Mononuclear cell (primary cell): ENCODE results near the gene TAOK3. TPM values are rescaled to one million over a fixed set of nuclear protein-coding genes. Genes with fewer than 3 reads are reported as not detected.
"Not testable (repeated sequence)": the region's sequence is repeated elsewhere in the genome, so short reads cannot be mapped to it uniquely, and the experiment has no call there.

Experiments
- H3K27me3 ChIP-seq: 2 replicates; pipeline ENCODE4 v1.6.0; 2011; ENCODE audit warnings: low read length, control low read depth; ENCODE audit not compliant: insufficient read depth
- H3K4me1 ChIP-seq: 2 replicates; pipeline ENCODE4 v1.5.1; 2011; ENCODE audit warnings: mild to moderate bottlenecking, low read length, control low read depth; ENCODE audit not compliant: insufficient read depth
- H3K4me3 ChIP-seq: 2 replicates; pipeline ENCODE4 v1.5.1; 2011; ENCODE audit warnings: mild to moderate bottlenecking, low read length, moderate library complexity
- H3K9me3 ChIP-seq: 2 replicates; pipeline ENCODE4 v1.5.1; 2011; ENCODE audit warnings: low read depth, mild to moderate bottlenecking, control low read depth, low read length
- total RNA-seq: library from RNA; depleted of rRNA; stranded (reverse); fragments of >200 nt; gene quantifications from one replicate; pipeline ENCODE4 v1.2.3, GENCODE V29; 2012

Gene TAOK3
- total RNA-seq: 58.6 TPM

DNA sequence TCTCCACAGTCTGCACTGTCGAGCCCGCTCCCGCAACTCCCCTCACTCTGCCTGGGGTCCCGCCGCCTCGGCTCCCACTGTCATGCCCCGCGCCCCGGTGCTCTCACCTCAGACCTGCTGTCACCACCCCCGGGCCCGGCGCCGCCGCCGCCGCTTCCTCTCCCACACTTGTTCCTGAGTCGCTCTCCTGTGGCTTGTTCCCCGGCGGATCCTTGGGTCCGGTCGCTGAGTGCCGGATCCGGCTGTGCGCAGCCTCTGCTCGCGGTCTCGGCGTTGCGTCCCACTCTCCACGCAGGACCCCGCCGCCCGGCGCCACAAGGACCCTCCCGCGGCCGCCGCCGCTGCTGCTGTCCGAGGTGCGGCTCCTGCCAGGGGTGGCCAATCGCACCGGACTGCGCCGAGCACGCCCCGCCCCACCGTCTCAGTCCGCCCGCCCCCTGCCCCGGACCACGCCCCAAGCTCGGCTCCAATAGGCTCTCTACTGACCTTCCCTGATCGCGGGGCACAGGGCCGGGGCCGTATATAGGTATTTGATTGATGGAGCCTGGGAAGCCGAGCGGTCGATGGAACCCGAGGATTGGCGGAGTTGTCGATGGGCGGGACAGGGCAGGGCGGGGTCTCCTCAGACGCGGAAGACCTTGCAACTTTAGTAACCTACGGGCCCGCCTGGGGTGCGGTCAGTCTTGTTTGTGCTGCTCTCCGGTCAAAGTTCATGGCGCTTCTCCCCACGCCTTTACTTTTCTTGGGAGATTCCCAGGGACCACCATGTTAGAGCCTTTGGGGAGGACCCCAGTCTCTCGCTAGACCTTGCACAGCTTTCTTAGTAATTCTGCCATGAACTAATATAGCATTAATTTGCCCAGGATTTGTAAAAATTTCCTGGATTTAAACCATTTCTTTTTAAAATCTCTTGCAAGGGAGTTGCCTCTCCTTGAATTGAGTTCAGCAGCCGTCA is at the start of gene TAOK3:
TSS of gene TAOK3 (minus strand) at position 367 of the 955 bp plus-strand sequence. CDS start 117,340 bp downstream, outside the sequence.
- peaks cover 58% of the 10 kb centered on the region for H3K4me1 ChIP-seq
- no peaks in the 10 kb centered on the region for H3K27me3 ChIP-seq
- no peaks in the 10 kb centered on the region for H3K9me3 ChIP-seq
- H3K4me3 ChIP-seq: peak within 1 kb of the TSS; percentile 94

DNA sequence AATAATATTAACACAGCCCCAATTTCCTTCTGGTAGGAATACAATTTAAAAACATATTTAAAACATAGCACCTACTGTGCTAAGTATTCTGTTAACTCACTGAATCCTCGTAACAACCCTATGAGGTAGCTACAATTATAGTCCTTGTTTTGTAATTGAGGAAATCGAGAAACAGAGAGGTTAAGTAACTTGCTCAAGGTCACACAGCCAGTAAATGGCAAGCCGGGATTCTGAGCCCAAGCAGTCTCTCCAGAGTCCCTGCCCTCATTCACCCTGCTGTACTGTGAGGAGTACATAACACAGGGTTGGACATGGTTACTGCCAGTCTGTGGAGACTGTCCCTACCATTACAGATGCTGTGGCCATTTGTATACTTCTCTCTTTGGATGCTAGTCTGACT is 48.0 kb upstream of the TAOK3 start:
- H3K4me1 ChIP-seq: no peaks in the 10 kb centered on the region
- no peaks in the 10 kb centered on the region for H3K9me3 ChIP-seq
- no peaks in the 10 kb centered on the region for H3K27me3 ChIP-seq
- H3K4me3 ChIP-seq: no peak overlapping the region

DNA sequence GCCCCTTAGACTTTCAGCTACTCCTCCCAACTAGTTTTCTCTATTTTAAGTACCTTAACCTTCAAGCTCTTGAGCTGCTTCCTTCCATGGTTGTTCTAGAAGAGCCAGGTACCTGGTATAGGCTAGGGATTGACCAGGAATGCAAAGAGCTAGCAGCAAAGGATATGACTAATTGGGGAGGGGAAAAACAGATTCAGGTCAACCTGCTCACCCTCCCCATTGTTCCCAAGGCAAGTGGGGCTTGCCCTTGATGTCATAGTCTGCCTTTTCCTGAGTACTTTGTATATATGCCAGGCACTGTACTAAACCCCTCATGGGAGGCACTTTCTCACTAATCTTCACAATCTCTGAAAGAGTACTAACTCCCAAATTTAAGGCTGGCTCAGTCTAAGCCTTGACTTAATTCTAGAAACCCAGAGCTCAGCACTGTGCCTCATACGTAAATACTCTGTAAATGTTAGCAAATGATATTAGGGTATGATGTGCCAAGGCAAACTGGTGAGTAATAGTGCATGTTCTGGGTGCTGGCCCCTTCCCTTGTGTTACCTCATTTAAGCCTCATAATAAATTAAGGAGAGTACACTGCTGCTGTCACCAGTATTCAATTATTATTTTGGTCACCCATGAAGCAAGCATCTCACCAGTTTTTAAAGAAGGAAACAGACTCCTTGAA is 45.8 kb upstream of the TAOK3 start:
- no peaks in the 10 kb centered on the region for H3K4me1 ChIP-seq
- no peaks in the 10 kb centered on the region for H3K9me3 ChIP-seq
- H3K4me3 ChIP-seq: no peak overlapping the region
- H3K27me3 ChIP-seq: no peaks in the 10 kb centered on the region

DNA sequence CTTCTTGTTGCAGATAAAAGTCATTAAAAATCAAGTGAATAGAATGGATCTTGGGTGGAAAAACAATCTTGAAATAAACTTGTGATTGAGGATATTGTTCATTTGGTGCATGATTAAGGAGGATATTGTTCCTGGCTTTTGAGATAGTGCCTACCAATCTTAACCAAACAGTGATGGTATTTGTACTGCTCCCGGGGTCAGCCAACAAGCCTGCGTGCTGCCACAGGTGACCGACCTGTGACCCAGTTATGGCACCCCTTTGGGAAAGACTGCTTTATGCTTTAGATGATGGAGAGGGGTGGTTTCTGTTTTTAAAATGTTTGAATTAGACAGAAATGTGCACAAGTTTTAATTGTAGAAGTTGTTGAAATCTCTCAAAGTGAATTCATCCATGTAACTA is 45.2 kb upstream of the TAOK3 start:
- no peaks in the 10 kb centered on the region for H3K9me3 ChIP-seq
- no peaks in the 10 kb centered on the region for H3K4me1 ChIP-seq
- H3K27me3 ChIP-seq: no peaks in the 10 kb centered on the region
- H3K4me3 ChIP-seq: no peak overlapping the region

DNA sequence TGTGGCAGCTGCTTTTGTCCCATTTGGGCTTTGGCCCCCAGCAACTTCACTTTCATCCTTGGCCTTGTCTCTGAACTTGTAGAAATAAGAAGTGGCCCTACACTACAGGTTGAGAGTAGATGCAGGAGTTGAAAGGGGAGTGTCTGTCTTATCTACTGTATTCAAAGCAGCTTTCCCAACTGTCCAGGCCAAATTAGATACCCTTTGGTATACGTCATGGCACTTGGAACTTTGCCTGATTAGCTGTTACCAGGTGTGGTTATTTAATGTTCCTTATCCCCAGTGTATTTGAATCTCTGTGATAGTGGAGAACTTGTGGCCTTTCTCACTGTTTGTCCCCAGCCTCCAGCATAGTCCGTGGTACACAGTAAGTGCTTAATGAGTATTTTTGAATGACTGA is 37.1 kb upstream of the TAOK3 start:
- Histone ChIP-seq H3K4me1 (no peaks in the 10 kb centered on the region), H3K4me3 (no peak overlapping the region), H3K9me3 (no peaks in the 10 kb centered on the region), H3K27me3 (no peaks in the 10 kb centered on the region)

DNA sequence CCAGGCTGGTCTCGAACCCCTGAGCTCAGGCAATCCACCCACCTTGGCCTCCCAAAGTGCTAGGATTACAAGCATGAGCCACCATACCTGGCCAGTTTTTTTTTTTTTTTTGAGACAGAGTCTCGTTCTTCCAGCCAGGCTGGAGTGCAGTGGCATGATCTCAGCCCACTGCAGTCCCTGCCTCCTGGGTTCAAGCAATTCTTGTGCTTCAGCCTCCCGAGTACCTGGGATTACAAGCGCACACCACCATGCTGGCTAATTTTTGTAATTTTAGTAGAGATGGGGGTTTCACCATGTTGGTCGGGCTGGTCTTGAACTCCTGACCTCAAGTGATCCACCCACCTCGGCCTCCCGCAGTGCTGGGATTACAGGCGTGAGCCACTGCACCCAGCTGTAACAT is 35.5 kb upstream of the TAOK3 start:
- not testable (repeated sequence) for H3K9me3 ChIP-seq, H3K4me3 ChIP-seq, H3K27me3 ChIP-seq, H3K4me1 ChIP-seq

DNA sequence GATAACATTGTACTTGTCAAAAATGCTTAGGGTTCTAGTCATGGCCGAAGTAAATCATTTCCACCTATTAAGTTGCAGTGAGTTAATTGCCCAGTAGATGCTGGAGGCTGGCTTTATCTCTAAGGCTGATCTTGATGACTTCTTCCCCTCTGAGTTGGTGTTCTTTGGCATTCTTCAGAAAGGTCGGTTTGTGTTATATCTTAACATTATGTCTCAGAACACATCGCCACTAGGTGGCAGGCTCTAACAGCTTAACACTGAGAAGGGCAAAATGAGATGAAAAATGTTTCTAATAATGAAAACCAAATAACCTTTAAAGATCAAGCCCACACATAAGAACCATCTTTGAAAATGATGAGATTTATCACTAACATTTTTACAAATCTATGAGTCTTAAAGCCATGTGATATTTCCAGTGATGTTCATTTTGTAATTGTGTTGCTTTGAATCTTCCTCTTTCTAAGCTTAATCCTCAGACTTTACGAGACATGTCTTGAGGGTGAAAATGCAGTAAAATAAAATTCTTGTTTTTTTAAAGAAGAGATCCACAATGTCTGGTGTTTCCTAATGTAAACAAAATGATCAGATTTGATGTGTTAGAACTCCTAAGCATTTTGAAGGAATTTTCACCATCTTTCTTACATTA is 32.3 kb upstream of the TAOK3 start:
- H3K4me1 ChIP-seq: no peaks in the 10 kb centered on the region
- H3K9me3 ChIP-seq: no peaks in the 10 kb centered on the region
- H3K27me3 ChIP-seq: no peaks in the 10 kb centered on the region
- H3K4me3 ChIP-seq: no peak overlapping the region

DNA sequence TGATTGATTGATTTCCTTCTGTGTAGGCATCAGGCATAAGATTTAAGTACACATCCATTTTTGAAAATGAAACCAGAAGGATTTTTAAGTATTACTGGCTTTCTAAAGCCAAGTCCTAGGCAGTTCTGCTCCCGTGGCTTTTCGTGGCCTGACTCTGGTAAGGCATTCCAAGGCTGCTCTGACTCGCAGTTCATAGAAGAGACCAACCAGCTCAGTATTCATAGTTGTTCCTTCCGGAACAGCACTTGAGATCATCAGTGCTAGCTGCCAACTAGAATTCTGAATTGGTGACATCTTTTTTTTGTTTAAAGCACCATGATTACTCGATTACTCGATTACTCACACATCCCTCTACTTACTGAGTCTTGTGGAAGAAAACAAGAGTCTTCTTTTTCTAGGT is 29.5 kb upstream of the TAOK3 start:
- Histone ChIP-seq H3K9me3 (no peaks in the 10 kb centered on the region), H3K4me3 (no peak overlapping the region), H3K27me3 (no peaks in the 10 kb centered on the region)

DNA sequence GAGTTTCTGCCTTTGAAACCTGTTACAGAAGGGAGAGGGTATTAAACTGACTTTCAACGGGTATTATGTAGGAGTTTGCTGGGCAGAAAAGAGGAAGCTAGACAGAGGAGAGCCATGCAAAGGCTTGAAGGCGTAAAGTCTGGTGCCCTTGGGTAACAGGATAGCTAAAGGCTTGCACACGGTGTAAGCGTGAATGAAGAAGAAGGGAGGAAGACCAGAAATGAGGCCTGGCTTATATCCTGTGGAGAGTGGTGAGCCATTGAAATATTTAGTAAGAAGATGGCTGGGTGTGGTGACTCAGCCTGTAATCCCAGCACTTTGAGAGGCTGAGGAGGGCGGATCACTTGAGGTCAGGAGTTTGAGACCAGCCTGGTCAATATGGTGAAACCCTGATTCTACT is 26.2 kb upstream of the TAOK3 start:
- no peak overlapping the region for H3K4me3 ChIP-seq

More for the DNA sequence above, 29.5 kb upstream of the TAOK3 start:
- no peaks in the 10 kb centered on the region for H3K4me1 ChIP-seq

DNA sequence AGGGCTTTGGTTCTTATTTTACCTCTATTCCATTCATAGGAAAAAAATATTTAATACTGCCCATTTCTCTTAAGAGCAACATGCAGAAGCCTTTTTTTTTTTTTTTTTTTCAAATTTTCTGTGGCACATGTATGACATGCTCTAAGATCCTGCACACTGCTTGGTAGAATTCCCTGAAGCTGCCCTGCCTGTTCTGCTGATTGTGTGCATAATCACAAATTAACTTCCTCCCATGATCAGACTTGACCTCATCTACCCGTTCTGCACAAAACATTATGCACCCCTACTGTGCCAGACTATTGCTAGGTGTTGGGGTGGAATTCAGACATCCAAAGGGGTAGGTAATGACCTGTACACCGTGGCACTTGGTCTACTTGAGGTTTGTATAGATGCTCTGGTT is 25.8 kb upstream of the TAOK3 start:
- Histone ChIP-seq H3K27me3 (no peaks in the 10 kb centered on the region), H3K9me3 (no peaks in the 10 kb centered on the region), H3K4me3 (no peak overlapping the region), H3K4me1 (no peaks in the 10 kb centered on the region)

More for the DNA sequence above, 26.2 kb upstream of the TAOK3 start:
- H3K4me1 ChIP-seq: no peaks in the 10 kb centered on the region
- H3K27me3 ChIP-seq: no peaks in the 10 kb centered on the region
- no peaks in the 10 kb centered on the region for H3K9me3 ChIP-seq

DNA sequence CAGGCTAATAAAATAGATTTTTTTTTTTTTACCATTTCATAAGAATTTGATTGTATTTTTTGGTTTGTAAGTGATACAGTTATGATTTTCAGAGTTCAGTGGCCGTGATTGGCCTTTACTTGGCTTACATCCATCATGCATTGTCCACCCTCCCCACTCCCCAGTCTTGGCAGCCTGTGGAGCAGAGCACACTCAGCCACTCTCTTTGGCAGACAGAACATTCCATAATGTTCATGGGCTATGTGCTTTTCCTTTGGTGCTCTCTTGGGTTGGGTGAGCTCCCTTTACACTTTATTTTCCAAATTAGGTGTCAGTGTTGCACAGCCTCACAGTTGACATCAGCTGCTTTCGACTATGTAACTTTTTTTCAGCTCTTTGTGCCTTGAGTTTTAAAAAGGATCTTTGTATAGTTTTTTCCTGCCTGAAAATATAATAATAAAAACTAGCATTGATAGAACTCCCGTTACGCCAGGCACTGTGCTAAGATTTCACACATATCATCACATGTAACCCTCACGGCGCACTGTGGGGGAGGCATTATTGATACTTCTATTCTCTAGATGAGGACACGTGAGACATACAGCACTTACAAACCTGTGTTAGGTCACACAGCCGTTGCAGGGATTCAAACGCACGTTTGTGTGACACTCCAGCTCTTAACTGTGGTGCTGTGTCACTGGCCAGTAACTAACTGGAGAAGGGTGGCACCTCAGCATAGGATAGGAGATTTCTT is 25.2 kb upstream of the TAOK3 start:
- Histone ChIP-seq H3K27me3 (no peaks in the 10 kb centered on the region), H3K9me3 (no peaks in the 10 kb centered on the region), H3K4me3 (no peak overlapping the region), H3K4me1 (no peaks in the 10 kb centered on the region)

DNA sequence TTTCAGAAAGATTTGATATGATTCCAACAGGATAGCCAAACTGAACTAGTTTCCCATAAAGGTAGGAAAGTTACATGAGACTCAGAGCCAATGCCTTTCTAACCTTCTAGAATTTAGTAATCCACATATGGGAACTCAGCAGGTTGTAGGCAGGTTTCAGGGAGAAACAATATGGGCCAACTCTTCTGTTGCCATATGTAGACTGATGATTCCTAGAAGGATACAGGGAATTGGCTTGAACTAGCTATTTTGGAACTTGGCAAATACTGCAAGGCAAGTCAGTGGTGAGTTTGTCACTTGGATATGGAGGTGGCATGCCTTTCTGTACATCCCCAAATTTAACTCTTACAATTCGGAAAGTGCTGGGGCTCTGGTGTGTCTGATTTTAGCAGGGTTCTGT is 19.1 kb upstream of the TAOK3 start:
- H3K4me3 ChIP-seq: no peak overlapping the region
- H3K27me3 ChIP-seq: no peaks in the 10 kb centered on the region
- no peaks in the 10 kb centered on the region for H3K9me3 ChIP-seq
- no peaks in the 10 kb centered on the region for H3K4me1 ChIP-seq

DNA sequence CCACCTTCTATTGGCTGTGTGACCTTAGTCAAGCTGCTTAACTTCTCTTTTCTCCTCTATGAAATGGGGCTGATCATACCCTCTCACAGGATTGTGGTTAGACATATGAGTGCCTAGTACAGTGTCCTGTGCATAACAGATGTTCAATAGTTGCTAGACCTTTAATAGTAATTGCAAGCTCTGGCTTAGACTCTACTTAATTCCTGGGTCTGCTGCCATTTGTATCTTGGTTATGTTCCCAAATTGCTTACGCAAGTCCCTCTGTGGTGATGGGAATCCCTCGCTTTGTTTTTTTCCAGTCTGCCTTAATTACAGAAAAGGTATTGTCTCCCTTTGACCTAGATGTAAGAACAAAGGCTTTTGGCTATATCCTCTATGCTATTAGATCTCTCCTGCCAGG is 18.7 kb upstream of the TAOK3 start:
- H3K27me3 ChIP-seq: no peaks in the 10 kb centered on the region
- no peaks in the 10 kb centered on the region for H3K4me1 ChIP-seq
- H3K4me3 ChIP-seq: no peak overlapping the region
- no peaks in the 10 kb centered on the region for H3K9me3 ChIP-seq

DNA sequence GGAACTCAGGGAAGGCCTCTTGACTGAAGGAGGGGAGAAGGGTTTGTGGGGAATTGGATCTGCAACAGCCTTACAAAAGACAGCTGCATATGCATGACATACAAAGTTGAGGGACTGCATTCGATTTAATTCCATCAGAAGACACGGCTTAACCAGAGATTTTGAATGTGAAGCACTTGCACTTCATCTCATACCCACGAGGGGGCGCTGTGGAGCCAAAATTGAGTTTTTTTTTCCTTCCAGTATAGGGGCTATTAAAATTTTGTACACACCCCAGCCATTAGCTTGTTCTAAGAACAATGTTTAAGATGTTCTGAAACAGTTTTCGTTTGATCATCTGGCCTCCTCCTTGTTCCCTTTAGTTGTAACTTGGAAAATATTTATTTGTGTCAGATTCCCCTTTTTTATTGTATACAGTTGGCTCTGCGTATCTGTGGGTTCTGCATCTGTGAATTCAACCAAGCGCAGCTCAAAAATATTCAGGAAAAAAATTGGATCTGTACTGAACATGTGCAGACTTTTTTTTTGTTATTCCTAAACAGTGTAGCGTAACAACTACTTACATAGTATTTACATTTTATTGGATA is 5.3 kb upstream of the TAOK3 start:
- Histone ChIP-seq H3K4me1 (peaks cover 38% of the 10 kb centered on the region), H3K4me3 (peak overlapping the region; percentile 92), H3K9me3 (no peaks in the 10 kb centered on the region), H3K27me3 (no peaks in the 10 kb centered on the region)
